GM15510 (cell line): ENCODE data around the gene ZBTB7B.

ENCODE experiments used
- POLR2A ChIP-seq: IDR thresholded peaks from 3 replicates; pipeline ENCODE4 v1.6.1; 2011; ENCODE audit warnings: borderline replicate concordance; ENCODE audit not compliant: insufficient read length; ENCODE audit errors: extremely low read depth

The ZBTB7B gene

DNA sequence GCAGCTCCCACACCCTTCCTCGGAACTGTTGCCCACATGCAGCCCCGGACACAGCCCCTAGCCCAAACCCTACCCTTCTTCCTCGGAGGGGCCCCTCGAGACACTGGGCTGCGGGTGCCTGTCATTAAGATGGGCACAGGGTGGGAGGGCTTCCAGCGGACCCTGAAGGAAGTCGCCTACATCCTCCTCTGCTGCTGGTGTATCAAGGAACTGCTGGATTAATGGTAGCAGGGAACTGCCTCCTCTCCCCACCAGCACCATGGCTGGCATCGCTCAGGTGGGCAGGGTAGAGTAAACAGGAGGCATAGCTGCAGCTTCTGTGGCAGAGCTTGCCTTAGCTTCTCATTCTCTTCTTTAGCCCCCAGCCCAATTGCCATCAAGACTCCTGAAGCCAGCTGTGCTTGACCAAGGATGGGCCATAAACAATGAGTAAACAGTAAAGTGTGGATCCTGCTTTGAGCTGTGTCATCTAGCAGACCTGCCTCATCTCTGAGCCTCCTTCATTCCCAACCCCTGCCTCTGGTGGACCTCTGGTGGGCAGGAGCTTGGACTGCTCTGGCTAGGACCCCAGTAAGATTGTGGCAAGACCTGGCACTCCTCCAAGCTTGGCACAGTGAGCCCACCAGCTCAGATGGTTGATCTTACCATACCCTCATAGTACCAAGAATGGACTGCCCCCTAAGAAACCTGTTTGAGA is 8.9 kb upstream of the ZBTB7B start, which contains the start of gene LENEP:
LENEP (plus strand) TSS at position 15 of the 697 bp plus-strand sequence; CDS start at position 37, 22 bp downstream.
- no peak for TF ChIP-seq POLR2A

DNA sequence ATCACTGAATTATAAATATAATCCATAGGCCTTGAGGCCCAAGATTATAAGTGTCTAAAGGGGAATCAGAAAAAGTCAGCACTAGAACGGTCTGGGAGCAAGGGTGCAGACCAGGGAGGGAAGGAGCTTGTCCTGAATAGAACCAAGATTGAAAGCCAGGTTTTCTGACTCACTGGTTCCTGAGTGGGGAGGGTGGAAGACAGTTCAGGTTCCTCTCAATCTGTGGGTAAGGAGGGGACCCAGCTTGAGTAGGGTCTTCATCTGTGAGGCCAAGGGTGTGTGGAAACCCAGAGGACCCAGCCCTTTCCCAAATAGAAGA is 8.4 kb upstream of the ZBTB7B start:
- no peak for TF ChIP-seq POLR2A

DNA sequence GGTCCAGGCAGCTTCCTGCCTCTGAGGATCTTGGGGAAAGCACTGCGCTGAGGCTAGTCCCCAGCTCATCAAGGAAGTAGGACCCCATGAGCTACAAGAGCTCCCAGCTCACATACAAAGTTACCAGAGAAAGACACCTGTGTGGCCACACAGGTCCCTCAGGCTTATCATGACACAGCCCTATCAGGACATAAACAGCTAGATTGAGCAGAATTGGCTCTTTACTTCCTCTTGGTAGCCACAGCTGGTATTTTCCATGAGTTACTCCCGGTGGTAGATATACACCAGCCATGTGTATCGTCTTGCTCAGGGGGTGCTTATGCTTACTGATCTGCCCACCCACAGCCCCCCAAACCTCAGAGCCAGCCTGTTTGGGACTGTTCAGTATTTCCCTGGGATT is 8.0 kb upstream of the ZBTB7B start:
- TF ChIP-seq POLR2A: no peak

DNA sequence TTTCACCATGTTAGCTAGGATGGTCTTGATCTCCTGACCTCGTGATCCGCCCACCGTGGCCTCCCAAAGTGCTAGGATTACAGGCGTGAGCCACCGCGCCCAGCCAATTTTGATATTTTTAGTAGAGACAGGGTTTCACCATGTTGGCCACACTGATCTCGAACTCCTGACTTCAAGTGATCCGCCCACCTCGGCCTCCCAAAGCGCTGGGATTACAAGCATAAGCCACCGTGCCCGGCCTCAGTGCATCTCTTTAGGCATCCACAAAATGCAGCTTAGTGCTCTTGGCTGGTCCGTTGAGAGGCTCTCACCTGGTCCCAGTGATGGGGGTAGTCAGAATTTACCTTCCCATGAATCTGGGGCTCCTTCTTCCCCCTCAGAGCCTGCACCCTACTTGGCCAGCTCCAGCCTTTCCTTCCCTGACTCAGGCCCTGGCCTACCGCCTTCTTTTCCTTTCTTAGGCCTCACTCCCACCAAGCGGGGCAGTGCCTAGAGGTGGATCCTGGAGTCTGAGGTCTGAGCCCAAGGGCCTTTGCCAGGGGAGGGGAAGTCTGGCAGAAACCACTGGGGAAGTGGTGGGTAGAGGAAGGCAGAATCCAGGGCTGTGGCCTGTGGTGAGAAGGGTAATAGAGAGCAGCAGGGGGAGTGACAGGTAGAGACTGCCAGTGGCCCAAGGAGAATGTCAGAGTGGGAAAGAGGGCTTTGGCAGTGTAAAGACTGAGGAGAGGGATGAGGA is 5.5 kb upstream of the ZBTB7B start:
- no peak for TF ChIP-seq POLR2A

DNA sequence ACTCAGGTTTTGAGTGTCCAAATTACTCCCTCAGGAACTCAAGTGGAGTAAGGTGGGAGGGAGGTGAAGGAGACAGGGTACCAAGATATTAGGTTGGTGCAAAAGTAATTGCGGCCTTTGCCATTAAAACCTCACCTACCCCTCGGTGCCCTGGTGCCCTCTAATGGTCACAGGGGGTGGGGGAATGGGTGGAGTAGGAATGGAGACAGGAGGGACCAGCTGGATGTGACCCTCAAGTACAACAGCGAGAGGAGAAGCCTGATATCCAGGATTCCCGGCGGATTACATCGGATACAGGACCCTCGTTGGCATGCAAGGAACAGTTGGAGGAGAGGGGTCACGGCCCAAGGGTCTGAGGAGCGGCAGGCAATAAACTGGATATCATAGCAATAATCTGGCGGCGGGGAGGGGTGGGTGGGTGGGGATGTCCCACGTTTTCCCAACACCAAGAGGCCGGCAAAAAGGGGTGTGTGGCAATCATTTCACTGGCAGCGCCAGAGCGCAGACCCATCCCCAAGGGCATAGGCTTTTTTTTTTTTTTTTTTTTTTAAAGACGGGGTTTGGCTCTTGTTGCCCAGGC is 4.3 kb upstream of the ZBTB7B start:
- TF ChIP-seq POLR2A: no peak

DNA sequence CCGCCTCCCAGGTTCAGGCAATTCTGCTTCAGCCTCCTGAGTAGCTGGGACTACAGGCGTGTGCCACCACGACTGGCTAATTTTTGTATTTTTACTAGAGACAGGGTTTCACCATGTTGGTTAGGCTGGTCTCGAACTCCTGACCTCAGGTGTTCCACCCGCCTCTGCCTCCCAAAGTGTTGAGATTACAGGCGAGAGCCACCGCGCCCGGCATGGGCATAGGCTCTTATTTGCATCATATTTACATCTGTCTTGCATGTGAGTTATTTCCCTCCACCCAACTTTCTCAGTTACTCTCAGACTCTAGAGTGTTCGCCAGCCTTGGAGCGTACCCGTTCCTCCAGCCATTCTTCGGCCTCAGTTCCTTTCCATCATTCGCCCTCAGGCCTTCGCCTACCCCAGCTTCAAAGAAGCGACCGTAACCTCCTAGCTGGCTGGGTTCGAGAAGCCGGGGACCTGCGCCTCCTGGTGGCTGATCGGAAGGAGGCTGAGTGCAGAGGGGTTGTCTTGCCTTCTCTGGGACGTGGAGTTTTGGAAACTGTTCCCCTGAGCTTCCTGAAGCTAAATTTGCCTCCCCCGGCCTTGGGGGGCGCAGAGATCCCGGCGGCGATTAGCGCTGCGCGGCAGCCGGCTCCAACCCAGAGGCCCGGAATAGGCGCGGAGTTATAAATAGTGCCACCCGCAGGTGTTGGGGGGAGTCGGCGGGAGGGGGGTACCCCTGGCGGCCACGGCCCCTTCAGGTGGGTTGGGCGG is 3.6 kb upstream of the ZBTB7B start:
- peak; percentile 44 for TF ChIP-seq POLR2A

DNA sequence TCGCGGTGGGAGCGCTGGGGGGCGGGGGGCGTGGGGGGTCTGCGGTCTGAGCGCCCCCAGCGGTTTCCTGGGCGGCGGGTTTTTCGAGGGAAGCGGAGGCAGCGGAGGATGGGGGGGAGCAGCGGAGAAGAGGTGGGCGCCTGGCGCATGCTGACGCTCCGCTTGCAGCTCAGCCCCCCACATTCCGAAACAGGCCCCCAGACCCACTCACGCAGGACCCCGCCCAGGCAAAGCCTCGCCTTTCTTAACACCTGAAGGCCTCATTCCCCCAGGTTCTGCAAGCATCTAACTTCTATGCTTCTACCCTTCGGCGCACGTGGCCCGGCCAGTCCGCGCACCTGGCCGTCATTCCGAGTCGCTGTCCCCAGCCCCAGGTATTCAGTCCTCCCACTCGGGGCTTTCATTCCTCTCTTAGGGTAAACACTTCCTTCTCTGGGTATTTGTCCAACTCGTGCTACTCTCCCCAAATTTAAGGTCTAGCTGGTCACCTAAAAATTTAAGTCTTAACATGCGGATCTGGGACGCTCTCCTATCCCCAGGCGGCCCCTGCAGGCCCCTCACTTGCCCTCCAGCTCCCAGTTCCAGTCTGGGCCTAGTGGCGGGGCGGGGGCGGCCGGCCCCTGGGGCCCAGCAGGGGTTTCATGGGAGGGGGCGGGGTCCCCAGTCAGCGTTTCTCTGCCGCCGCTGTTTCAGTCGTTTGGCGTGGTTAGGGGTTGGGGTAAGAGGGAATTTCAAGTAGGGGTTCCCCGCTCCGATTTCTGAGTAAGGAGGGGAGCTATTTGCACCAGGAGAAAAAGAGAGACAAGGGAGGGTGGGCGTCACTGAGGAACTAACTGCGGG is 2.8 kb upstream of the ZBTB7B start:
- TF ChIP-seq POLR2A: peak; percentile 38

DNA sequence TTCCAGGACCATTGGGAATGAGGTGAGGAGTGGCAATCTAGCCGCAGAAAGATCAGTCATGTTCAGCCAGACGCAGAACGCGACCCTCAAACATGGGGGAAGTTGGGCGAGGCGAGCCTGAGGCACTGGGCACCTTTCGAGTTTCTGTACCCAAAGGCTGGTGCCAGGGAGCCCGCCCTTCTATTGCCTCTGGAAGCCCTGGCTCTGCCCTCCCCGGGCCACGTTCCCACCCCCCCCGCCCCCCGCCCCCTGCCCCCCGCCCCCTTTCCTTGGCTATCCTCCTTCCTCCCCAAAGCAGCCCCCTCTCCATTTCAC is 2.2 kb upstream of the ZBTB7B start:
- no peak for TF ChIP-seq POLR2A

DNA sequence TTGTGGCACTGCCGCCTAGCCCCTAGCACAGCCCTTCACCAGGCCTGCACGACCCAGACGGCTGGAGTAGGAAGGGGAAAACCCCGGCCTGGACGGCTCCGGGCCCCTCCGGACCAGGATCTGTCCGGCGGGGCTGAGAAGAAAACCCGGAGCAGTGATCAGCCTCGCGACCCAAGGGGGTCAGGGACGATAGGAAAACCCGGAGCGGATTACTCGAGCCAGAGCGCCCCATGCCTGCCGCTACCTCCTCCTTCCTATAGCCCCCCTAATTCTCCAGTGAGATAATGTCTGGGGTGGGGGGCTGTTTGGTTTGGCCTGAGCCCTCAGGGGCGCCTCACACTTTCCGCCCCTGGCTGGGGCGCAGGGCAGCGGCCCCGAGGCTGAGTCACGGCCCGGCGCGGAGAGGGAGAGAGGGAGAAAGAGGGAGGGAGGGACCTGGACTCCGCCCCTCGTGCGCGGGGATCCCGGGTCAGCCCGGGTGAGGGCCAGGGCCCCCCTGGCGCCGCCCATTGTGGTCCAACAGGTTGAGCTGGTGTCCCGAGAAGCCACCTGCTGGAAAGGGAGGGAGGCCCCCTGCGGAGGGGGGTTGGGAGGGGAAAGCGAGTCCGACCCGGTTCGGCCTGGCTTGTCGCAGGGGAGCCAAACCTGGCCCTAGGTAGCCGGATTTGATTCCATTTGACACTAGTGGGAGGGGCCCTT is 1.7 kb upstream of the ZBTB7B start:
- TF ChIP-seq POLR2A: peak; percentile 60

DNA sequence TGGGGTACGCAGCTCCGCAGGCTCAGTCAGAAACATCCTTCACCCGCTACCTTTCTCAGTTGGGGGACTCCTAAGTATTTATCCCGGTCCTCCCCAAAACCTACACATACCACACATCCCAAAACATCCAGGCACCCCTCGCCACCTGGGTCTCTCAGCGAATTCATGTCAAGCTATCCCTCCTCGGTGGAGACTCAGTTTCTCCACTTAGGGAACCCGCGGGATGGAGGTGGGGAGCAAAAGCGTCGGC is 1.3 kb upstream of the ZBTB7B start:
- no peak for TF ChIP-seq POLR2A

DNA sequence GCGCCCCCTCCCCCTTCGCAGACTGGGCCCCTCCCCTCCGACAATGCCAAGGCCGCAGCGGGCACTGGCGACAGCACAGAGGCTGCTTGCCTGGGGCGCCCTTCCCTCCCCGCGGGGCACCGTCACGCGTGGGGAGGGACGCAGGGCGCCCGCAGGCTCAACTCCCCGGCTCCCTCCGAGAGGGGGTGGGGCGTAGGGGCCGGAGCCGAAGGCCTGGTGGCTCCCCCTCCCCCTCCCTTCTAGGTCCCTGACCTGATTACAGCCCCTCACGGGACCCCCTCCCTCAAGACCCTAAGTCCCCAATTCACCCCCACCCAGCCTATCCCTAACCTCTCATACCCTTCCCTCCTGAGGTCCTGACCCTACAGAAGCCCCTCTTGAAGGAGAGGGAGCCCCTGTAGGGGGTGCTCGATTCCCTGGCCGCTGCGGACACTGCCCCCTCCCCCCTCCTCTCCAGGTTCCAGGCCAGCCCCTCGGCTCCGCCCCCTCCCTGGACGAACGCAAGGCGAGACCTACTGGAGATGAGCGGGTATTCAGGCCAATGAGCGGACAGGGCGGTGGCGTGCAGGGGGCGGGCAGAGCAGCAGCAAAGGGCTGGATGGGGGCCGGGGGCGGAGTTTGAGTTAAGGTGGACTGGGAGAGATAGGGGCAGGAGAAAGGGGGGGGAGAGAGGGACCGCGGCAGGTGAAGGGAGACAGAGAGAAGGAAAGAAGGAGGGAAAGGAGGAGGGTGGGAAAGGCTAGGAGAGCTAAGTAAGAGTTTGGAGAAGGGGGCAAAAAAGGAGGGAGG is 733 bp upstream of the ZBTB7B start:
- peak; percentile 26 for TF ChIP-seq POLR2A

DNA sequence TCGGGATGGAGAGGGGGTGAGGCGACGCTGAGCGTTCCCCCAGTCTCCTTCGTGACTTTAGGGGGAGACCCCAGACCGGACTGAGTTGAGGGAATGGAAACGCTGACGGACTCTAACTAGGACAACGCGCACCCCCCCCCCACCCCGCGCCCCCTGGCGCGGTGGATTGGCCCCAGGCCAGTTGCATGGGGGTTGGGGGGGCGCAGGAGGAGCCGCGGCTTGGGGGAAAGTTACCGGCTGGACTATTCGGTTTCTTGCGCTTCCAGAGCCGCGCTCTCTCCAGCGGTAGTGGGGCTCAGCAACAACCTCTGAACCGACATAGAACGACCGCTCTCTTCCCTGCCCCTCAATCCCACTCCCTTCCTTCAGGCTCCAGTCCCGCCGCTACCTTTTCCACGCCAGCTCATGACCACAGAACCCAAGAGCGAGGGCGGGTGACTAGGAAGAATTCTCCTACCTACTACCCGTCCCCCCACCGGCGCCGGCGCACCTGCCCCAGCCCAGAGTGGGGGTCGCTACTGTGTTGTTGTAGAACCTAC is 694 bp downstream of the ZBTB7B start:
- TF ChIP-seq POLR2A: peak; percentile 14

DNA sequence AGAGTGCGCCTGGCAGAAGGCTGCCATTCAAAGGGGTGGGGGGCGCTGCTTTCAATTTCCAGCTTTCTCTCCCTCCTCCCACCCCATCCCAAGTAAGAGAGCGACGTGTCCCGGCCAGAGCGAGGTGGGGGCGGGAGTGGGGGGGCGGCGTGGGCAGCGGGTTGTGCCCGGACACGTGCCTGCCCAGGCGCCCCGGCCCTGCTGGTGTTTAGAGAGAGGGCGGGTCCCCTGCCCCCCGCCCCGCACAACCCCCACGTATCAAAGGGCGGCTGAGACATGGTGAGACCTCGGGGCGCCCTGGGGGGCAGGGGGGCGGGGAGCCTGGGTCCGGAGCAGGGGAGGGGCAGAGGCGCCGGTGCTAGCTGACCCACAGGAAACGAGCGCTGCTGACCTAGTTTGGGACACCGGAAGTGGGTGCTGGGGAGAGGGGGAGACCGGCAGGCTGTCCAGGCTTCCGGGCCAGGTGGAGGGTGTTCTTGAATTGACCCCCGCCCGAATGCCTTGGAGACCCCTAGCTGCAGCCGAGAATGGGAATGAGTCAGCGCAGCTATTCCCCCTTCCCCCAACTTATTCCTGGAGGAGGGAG is 1.3 kb downstream of the ZBTB7B start:
- TF ChIP-seq POLR2A: no peak
